Activated B cell treated with CpG ODN at 0.5 μM for 24 hours (primary cell): ENCODE measurements around the gene RPAP3. TPM values are rescaled to one million over a fixed set of nuclear protein-coding genes. Genes with fewer than 3 reads are reported as not detected.
"Not testable (repeated sequence)": the region's sequence is repeated elsewhere in the genome, so short reads cannot be mapped to it uniquely, and the experiment has no call there.

ENCODE experiments used
- ATAC-seq: fragments of 200-7000 bp; cut with Tn5 transposase; one replicate; pipeline ENCODE4 v1.10.0; 2021; ENCODE audit warnings: low read depth, mild to moderate bottlenecking, moderate library complexity
- CTCF ChIA-PET: fragments of 350-600 bp; sonication (Branson Sonifier 250); formaldehyde crosslinking; loops from one replicate; lab custom pipeline; 2021; ENCODE audit warnings: antibody characterized with exemption; lab: Charles Lee
- POLR2A ChIA-PET: fragments of 350-600 bp; sonication (Branson Sonifier 250); formaldehyde crosslinking; loops from one replicate; lab custom pipeline; 2021; ENCODE audit warnings: antibody characterized with exemption; lab: Charles Lee
- DNase-seq: peaks from one replicate; pipeline ENCODE4 v3.0.0; 2022
- H3K27ac Mint-ChIP-seq: one replicate; pipeline ENCODE4 v1.8.0; 2020; ENCODE audit warnings: mixed read lengths
- H3K27me3 Mint-ChIP-seq: one replicate; pipeline ENCODE4 v1.8.0; 2021; ENCODE audit warnings: mixed read lengths
- H3K36me3 Mint-ChIP-seq: one replicate; pipeline ENCODE4 v1.8.0; 2021; ENCODE audit warnings: low read depth, mixed read lengths
- H3K4me1 Mint-ChIP-seq: one replicate; pipeline ENCODE4 v1.8.0; 2021; ENCODE audit warnings: mixed read lengths
- H3K4me3 Mint-ChIP-seq: one replicate; pipeline ENCODE4 v1.8.0; 2020; ENCODE audit warnings: mild to moderate bottlenecking, mixed read lengths
- H3K9me3 Mint-ChIP-seq: one replicate; pipeline ENCODE4 v1.8.0; 2020; ENCODE audit warnings: mixed read lengths
- CTCF ChIP-seq: fragments of 200-600 bp; IDR thresholded peaks from one replicate; pipeline ENCODE4 v1.8.0; 2022; ENCODE audit warnings: antibody characterized with exemption, mild to moderate bottlenecking
- intact Hi-C: fragments of 100-400 bp; cut with micrococcal nuclease; formaldehyde crosslinking; loops from one replicate; pipeline ENCODE4 v1.15.1; 2024
- total RNA-seq: library from RNA; stranded (reverse); gene quantifications from 2 replicates; pipeline ENCODE4 v1.2.3, GENCODE V29; 2022

The RPAP3 gene
- total RNA-seq, 1 donor from 2014 or later, result 60.5 TPM

- H3K4me3 Mint-ChIP-seq, result no peak overlapping the region
- CTCF ChIA-PET, result interaction anchor here (0.5 to 1.9 kb wide), 5 partner anchors 15 to 605 kb away, joined by 3 to 15 read pairs (median 3); no protein-coding TSS in a partner anchor
- H3K27me3 Mint-ChIP-seq, result no peaks in the 10 kb centered on the region
- no peak for TF ChIP-seq CTCF
- H3K4me1 Mint-ChIP-seq, result no peaks in the 10 kb centered on the region
- no peak for ATAC-seq
- intact Hi-C loops, result no loop called here
- POLR2A ChIA-PET, result no interaction called here
- H3K9me3 Mint-ChIP-seq, result peaks cover 30% of the 10 kb centered on the region
- DNase-seq, result no peak
- peaks cover 66% of the 10 kb centered on the region for H3K36me3 Mint-ChIP-seq
- no peak overlapping the region for H3K27ac Mint-ChIP-seq
Observed at GRCh38 chr12:47636908-47637780, 68.7 kb downstream of the RPAP3 start.

- H3K36me3 Mint-ChIP-seq, result peaks cover 57% of the 10 kb centered on the region
- intact Hi-C loops, H3K4me1 Mint-ChIP-seq: not testable (repeated sequence)
Observed at GRCh38 chr12:47635770-47636169, 70.1 kb downstream of the RPAP3 start.

GRCh38 chr12:47634127-47634526, 71.7 kb downstream of the RPAP3 start:
- ChIA-PET POLR2A (no interaction called here), CTCF (no interaction called here)
- ATAC-seq, result no peak
- intact Hi-C loops, result no loop called here
- no peaks in the 10 kb centered on the region for H3K4me1 Mint-ChIP-seq
- H3K9me3 Mint-ChIP-seq, result peaks cover 21% of the 10 kb centered on the region
- no peak overlapping the region for H3K27ac Mint-ChIP-seq
- H3K36me3 Mint-ChIP-seq, result peaks cover 55% of the 10 kb centered on the region
- no peak for DNase-seq
- no peak overlapping the region for H3K4me3 Mint-ChIP-seq
- H3K27me3 Mint-ChIP-seq, result no peaks in the 10 kb centered on the region
- no peak for TF ChIP-seq CTCF

More at GRCh38 chr12:47635770-47636169, 70.1 kb downstream of the RPAP3 start:
- DNase-seq, ATAC-seq, H3K4me3 Mint-ChIP-seq, H3K27ac Mint-ChIP-seq, H3K27me3 Mint-ChIP-seq, CTCF ChIA-PET: not testable (repeated sequence)
- POLR2A ChIA-PET, result interaction anchor here (0.6 kb wide), 1 partner anchor 1004 kb away, joined by 5 read pairs; no protein-coding TSS in a partner anchor
- H3K9me3 Mint-ChIP-seq, result peaks cover 24% of the 10 kb centered on the region

GRCh38 chr12:47621960-47622359, 83.9 kb downstream of the RPAP3 start:
- peaks cover 10% of the 10 kb centered on the region for H3K9me3 Mint-ChIP-seq
- no peaks in the 10 kb centered on the region for H3K4me1 Mint-ChIP-seq
- ATAC-seq (no peak), DNase-seq (no peak)
- H3K4me3 Mint-ChIP-seq, result no peak overlapping the region
- peaks cover 55% of the 10 kb centered on the region for H3K36me3 Mint-ChIP-seq
- intact Hi-C loops, result no loop called here
- CTCF ChIA-PET, result no interaction called here
- POLR2A ChIA-PET, result no interaction called here
- H3K27me3 Mint-ChIP-seq, result no peaks in the 10 kb centered on the region
- H3K27ac Mint-ChIP-seq, result no peak overlapping the region
- no peak for TF ChIP-seq CTCF

GRCh38 chr12:47617476-47617875, 88.4 kb downstream of the RPAP3 start:
- DNase-seq, result no peak
- Mint-ChIP-seq H3K9me3 (peaks cover 5% of the 10 kb centered on the region), H3K27ac (no peak overlapping the region), H3K27me3 (no peaks in the 10 kb centered on the region), H3K4me3 (no peak overlapping the region), H3K4me1 (no peaks in the 10 kb centered on the region), H3K36me3 (peaks cover 44% of the 10 kb centered on the region)
- POLR2A ChIA-PET, result no interaction called here
- no peak for ATAC-seq
- CTCF ChIA-PET, result no interaction called here
- intact Hi-C loops, result no loop called here
- TF ChIP-seq CTCF, result no peak
